Stimulated activated CD4-positive, alpha-beta T cell treated with anti-CD3 and anti-CD28 coated beads, TNF-alpha, amount 100 ng/mL, for 1 hour (primary cell): ENCODE results near the gene THBS1.

Source experiments
- DNase-seq, 3 donors: peaks; one replicate each; pipeline ENCODE4 v3.0.0-alpha.2; 2020; ENCODE audit warnings: low read depth in 3 of 3, low spot score in 1 of 3

The THBS1 gene

GRCh38 chr15:39588531-39589192 is 7.8 kb downstream of the THBS1 start:
- DNase-seq = no peak

DNA sequence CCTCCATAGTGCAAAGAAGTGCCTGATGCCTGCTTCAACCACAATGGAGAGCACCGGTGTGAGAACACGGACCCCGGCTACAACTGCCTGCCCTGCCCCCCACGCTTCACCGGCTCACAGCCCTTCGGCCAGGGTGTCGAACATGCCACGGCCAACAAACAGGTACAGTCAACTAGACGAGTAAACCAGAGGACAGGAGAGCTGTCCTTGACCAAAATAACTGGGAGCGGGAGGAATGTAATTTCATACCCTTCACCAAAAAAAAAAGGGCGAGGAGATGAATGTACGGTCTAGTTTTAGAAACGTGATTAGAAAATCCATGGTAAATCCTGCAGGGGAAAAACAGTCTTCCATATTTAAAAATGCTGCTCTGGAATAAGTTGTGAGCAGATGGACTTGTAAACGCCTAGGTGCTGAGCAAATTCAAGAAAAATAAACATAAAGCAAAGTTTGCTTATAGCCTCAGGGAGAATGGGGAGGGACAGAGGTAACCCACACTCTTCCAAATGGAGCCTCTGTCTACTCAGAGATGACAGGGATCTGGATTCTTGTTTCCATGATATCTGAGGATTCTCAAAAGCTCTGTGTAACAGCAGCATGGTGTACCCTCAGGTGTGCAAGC is 8.4 kb downstream of the THBS1 start:
- no peak for DNase-seq

DNA sequence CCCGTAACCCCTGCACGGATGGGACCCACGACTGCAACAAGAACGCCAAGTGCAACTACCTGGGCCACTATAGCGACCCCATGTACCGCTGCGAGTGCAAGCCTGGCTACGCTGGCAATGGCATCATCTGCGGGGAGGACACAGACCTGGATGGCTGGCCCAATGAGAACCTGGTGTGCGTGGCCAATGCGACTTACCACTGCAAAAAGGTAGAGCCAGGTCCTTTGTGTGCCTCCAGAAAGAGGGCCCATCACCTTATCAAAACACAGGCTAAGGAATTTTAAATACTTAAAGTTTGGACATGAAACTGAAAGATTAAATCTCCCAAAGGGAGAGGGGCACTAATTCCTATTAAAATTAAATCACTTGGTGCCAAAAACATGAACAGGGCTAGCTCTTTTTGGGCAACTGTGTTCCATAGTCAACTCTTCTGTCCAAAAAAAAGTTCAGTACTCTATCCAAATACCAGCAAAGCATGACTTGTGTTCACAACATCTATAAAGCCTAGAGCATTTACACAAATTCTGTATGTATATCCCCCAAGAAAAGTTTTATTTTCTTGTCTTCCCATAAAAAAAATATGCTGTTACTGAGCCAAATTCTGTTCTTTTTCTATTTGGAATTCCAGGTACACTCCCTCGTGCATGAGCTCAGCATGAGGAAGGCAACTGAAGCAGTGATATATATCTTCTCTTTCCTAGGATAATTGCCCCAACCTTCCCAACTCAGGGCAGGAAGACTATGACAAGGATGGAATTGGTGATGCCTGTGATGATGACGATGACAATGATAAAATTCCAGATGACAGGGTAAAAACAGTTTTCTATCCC is 9.2 kb downstream of the THBS1 start:
- DNase-seq = no peak

DNA sequence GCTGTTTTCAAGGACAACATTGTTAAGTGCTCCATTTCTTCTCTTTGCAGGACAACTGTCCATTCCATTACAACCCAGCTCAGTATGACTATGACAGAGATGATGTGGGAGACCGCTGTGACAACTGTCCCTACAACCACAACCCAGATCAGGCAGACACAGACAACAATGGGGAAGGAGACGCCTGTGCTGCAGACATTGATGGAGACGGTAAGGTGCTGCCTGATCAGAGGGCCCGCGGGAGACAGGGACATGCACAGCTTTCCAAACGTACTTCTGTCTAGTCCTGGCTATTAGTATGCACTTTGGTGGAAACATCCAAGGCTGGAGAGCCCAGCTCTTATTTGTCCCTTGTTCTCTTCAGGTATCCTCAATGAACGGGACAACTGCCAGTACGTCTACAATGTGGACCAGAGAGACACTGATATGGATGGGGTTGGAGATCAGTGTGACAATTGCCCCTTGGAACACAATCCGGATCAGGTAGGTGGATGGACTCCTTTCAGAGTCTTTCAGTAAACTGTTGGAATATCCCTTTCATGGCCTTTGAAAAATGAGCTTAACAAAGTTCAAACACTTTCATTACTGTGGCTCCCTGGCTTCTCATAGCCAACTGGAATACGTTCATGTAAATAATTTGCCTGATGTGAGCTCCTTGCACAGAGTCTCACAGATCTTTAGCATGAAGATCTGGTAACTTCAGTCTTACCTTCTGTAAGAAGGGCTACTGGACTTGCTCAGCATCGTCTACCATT is 10.4 kb downstream of the THBS1 start:
- no peak for DNase-seq

DNA sequence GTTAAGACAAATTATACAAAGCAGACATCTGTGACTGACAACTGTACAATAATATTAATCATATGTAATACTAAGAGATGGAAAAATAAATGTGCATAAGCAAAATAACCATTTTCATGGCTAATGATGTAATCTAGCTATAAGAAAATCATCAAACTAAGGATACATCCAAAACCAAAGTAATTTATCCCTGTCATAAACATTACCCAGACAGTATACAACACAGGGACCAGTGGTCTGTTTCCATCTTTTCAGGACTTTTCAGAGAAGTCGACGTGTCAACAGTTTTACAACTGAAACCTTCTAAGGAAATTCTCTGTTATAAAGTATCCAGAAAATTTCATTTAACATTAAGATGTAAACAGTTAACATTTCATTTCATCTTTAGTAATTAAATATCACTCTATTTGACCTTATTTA is 11.0 kb downstream of the THBS1 start:
- DNase-seq = no peak

- DNase-seq = no peak
Measured at GRCh38 chr15:39592500-39592899, 11.6 kb downstream of the THBS1 start.

DNA sequence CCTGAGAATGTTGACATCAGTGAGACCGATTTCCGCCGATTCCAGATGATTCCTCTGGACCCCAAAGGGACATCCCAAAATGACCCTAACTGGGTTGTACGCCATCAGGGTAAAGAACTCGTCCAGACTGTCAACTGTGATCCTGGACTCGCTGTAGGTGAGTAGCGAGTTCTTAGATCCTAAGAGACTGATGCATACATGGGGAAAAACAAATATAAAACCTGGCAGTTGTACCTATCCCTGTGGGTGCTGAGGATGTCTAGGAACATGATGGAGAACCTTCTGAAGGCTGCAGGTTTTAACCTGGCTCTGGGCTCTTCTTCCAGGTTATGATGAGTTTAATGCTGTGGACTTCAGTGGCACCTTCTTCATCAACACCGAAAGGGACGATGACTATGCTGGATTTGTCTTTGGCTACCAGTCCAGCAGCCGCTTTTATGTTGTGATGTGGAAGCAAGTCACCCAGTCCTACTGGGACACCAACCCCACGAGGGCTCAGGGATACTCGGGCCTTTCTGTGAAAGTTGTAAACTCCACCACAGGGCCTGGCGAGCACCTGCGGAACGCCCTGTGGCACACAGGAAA is 12.3 kb downstream of the THBS1 start:
- no peak for DNase-seq

GRCh38 chr15:39593656-39594445 is 13.0 kb downstream of the THBS1 start:
- DNase-seq = no peak

GRCh38 chr15:39594446-39595337 is 13.8 kb downstream of the THBS1 start:
- no peak for DNase-seq

DNA sequence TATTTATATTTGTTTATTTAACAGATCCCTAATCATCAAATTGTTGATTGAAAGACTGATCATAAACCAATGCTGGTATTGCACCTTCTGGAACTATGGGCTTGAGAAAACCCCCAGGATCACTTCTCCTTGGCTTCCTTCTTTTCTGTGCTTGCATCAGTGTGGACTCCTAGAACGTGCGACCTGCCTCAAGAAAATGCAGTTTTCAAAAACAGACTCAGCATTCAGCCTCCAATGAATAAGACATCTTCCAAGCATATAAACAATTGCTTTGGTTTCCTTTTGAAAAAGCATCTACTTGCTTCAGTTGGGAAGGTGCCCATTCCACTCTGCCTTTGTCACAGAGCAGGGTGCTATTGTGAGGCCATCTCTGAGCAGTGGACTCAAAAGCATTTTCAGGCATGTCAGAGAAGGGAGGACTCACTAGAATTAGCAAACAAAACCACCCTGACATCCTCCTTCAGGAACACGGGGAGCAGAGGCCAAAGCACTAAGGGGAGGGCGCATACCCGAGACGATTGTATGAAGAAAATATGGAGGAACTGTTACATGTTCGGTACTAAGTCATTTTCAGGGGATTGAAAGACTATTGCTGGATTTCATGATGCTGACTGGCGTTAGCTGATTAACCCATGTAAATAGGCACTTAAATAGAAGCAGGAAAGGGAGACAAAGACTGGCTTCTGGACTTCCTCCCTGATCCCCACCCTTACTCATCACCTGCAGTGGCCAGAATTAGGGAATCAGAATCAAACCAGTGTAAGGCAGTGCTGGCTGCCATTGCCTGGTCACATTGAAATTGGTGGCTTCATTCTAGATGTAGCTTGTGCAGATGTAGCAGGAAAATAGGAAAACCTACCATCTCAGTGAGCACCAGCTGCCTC is 14.7 kb downstream of the THBS1 start:
- DNase-seq = no peak

GRCh38 chr15:39596358-39597051 is 15.6 kb downstream of the THBS1 start:
- no peak for DNase-seq

GRCh38 chr15:39597336-39597735 is 16.5 kb downstream of the THBS1 start:
- no peak for DNase-seq

GRCh38 chr15:39597751-39598185 is 16.9 kb downstream of the THBS1 start:
- no peak for DNase-seq

- no peak for DNase-seq
Measured at GRCh38 chr15:39598186-39598850, 17.4 kb downstream of the THBS1 start.

GRCh38 chr15:39598958-39599845 is 18.3 kb downstream of the THBS1 start:
- no peak for DNase-seq

GRCh38 chr15:39599871-39600270 is 19.0 kb downstream of the THBS1 start:
- DNase-seq = no peak
